Panc1 (cell line): ENCODE results near the gene CNTRL. TPM values are rescaled to one million over a fixed set of nuclear protein-coding genes. Genes with fewer than 3 reads are reported as not detected.

Experiments
- ATAC-seq: fragments of 200-7000 bp; cut with Tn5 transposase; 2 replicates; pipeline ENCODE4 v1.9.1; 2020; ENCODE audit warnings: mild to moderate bottlenecking, moderate library complexity
- BruUV-seq: library from RNA; stranded (reverse); fragments of 400-500 nt; replicated peaks from 2 replicates; lab custom pipeline; 2021; lab: Mats Ljungman, UMichigan
- CTCF ChIA-PET: fragments of 300-600 bp; sonication (Branson Sonifier 250); formaldehyde crosslinking; loops from one replicate; lab custom pipeline; 2022; ENCODE audit warnings: antibody characterized with exemption; lab: Charles Lee
- POLR2A ChIA-PET: fragments of 300-600 bp; sonication (Branson Sonifier 250); formaldehyde crosslinking; loops from one replicate; lab custom pipeline; 2022; ENCODE audit warnings: antibody characterized with exemption; lab: Charles Lee
- DNase-seq: peaks from one replicate; pipeline ENCODE4 v3.0.0-alpha.2; 2010; ENCODE audit warnings: low read depth, low spot score
- H3K27ac ChIP-seq: 2 replicates; pipeline ENCODE4 v1.5.1; 2011; ENCODE audit warnings: mild to moderate bottlenecking, low read length, inconsistent platforms
- H3K27me3 ChIP-seq: fragments of 200-500 bp; sonication (Bioruptor generic); 2 replicates; pipeline ENCODE4 v1.6.0; 2014; ENCODE audit warnings: low read length, inconsistent platforms; ENCODE audit not compliant: control insufficient read depth, insufficient read depth
- H3K36me3 ChIP-seq: fragments of 200-500 bp; sonication (Bioruptor generic); 2 replicates; pipeline ENCODE4 v1.5.1; 2014; ENCODE audit warnings: inconsistent platforms, mild to moderate bottlenecking, low read length, moderate library complexity; ENCODE audit not compliant: control insufficient read depth, insufficient read depth
- H3K4me1 ChIP-seq: 2 replicates; pipeline ENCODE4 v1.5.1; 2011; ENCODE audit warnings: inconsistent platforms, mild to moderate bottlenecking, low read length, moderate library complexity; ENCODE audit not compliant: control insufficient read depth, insufficient read depth
- H3K4me3 ChIP-seq, 2 experiments: 2 replicates each; pipeline ENCODE4 v1.5.1; 2011 to 2012; ENCODE audit warnings: low read depth in 2 of 2, low read length in 2 of 2, mild to moderate bottlenecking in 2 of 2, inconsistent platforms in 1 of 2, moderate library complexity in 1 of 2
- H3K9me3 ChIP-seq: fragments of 200-500 bp; sonication (Bioruptor generic); 2 replicates; pipeline ENCODE4 v1.5.1; 2014; ENCODE audit warnings: low read depth, mild to moderate bottlenecking, inconsistent platforms, low read length, moderate library complexity; ENCODE audit not compliant: control insufficient read depth, insufficient read depth
- POLR2AphosphoS5 ChIP-seq: IDR thresholded peaks from 2 replicates; pipeline ENCODE4 v1.6.1; 2012; ENCODE audit warnings: mild to moderate bottlenecking, low read depth, low read length, moderate library complexity
- SIN3A ChIP-seq: IDR thresholded peaks from 2 replicates; pipeline ENCODE4 v1.6.1; 2012; ENCODE audit warnings: low read depth, mild to moderate bottlenecking, low read length, moderate library complexity, borderline replicate concordance; ENCODE audit not compliant: insufficient read depth
- TCF7L2 ChIP-seq: IDR thresholded peaks from 2 replicates; pipeline ENCODE4 v1.6.1; 2011; ENCODE audit warnings: mild to moderate bottlenecking, low read depth, low read length, inconsistent platforms
- in situ Hi-C: cut with HindIII; loops from 2 replicates; pipeline ENCODE4 v1.10.0; 2016; ENCODE audit warnings: low sequenced_read_pairs, low pct_unique_long_range_greater_than_20kb
- intact Hi-C: fragments of 100-400 bp; cut with micrococcal nuclease; formaldehyde crosslinking; loops from one replicate; pipeline ENCODE4 v1.10.0; 2022; ENCODE audit not compliant: unreplicated experiment
- total RNA-seq: library from RNA; stranded (reverse); gene quantifications from one replicate; pipeline ENCODE4 v1.2.1, GENCODE V29; 2021; ENCODE audit not compliant: unreplicated experiment
- TF ChIP-seq, protein P1 (sequence below): fragments of 450-650 bp; IDR thresholded peaks from 2 replicates; pipeline ENCODE4 v1.5.1; 2017; ENCODE audit warnings: mild to moderate bottlenecking
- TF ChIP-seq, protein P2 (sequence below), 2 experiments: IDR thresholded peaks; 2 replicates each; pipeline ENCODE4 v1.6.1; 2011 to 2012; ENCODE audit warnings: low read depth in 2 of 2, control low read depth in 1 of 2, low read length in 1 of 2, mild to moderate bottlenecking in 1 of 2, moderate library complexity in 1 of 2; ENCODE audit not compliant: insufficient read depth in 1 of 2

Gene CNTRL
- total RNA-seq, 1 experiment from 2014 or later: 11.5 TPM

DNA sequence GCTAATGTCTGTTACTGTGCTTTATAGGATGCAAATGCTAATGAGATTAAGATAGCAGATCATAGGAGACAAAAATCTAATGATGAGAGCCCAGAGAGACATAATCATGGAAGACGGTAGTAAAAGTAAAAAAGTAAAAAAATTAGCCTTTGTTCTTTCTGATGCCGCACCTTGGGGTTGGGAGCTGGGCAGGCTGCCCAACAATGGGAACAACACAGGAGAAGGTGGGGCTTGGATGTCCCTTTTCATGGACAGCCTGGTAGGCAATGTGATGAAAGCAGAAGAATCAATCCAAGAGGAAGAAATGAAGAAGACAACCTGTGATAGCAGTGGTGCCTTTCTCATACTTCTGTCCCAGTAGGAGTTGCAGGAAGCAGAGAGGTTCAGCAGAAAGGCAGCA lies 69.7 kb downstream of the CNTRL start:
- H3K4me3 ChIP-seq: no peak overlapping the region
- H3K36me3 ChIP-seq: peaks cover 3% of the 10 kb centered on the region
- BruUV-seq: no TSS peak
- no peak overlapping the region for H3K27ac ChIP-seq
- ChIA-PET POLR2A (no interaction called here), CTCF (no interaction called here)
- ATAC-seq: no peak
- H3K9me3 ChIP-seq: no peaks in the 10 kb centered on the region
- in situ Hi-C loops: no loop called here
- no peaks in the 10 kb centered on the region for H3K4me1 ChIP-seq
- no peaks in the 10 kb centered on the region for H3K27me3 ChIP-seq
- intact Hi-C loops: no loop called here
- TF ChIP-seq, protein P1, sequence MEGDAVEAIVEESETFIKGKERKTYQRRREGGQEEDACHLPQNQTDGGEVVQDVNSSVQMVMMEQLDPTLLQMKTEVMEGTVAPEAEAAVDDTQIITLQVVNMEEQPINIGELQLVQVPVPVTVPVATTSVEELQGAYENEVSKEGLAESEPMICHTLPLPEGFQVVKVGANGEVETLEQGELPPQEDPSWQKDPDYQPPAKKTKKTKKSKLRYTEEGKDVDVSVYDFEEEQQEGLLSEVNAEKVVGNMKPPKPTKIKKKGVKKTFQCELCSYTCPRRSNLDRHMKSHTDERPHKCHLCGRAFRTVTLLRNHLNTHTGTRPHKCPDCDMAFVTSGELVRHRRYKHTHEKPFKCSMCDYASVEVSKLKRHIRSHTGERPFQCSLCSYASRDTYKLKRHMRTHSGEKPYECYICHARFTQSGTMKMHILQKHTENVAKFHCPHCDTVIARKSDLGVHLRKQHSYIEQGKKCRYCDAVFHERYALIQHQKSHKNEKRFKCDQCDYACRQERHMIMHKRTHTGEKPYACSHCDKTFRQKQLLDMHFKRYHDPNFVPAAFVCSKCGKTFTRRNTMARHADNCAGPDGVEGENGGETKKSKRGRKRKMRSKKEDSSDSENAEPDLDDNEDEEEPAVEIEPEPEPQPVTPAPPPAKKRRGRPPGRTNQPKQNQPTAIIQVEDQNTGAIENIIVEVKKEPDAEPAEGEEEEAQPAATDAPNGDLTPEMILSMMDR: no peak
- no peak for TF ChIP-seq SIN3A
- no peak for TF ChIP-seq TCF7L2
- TF ChIP-seq, protein P2, sequence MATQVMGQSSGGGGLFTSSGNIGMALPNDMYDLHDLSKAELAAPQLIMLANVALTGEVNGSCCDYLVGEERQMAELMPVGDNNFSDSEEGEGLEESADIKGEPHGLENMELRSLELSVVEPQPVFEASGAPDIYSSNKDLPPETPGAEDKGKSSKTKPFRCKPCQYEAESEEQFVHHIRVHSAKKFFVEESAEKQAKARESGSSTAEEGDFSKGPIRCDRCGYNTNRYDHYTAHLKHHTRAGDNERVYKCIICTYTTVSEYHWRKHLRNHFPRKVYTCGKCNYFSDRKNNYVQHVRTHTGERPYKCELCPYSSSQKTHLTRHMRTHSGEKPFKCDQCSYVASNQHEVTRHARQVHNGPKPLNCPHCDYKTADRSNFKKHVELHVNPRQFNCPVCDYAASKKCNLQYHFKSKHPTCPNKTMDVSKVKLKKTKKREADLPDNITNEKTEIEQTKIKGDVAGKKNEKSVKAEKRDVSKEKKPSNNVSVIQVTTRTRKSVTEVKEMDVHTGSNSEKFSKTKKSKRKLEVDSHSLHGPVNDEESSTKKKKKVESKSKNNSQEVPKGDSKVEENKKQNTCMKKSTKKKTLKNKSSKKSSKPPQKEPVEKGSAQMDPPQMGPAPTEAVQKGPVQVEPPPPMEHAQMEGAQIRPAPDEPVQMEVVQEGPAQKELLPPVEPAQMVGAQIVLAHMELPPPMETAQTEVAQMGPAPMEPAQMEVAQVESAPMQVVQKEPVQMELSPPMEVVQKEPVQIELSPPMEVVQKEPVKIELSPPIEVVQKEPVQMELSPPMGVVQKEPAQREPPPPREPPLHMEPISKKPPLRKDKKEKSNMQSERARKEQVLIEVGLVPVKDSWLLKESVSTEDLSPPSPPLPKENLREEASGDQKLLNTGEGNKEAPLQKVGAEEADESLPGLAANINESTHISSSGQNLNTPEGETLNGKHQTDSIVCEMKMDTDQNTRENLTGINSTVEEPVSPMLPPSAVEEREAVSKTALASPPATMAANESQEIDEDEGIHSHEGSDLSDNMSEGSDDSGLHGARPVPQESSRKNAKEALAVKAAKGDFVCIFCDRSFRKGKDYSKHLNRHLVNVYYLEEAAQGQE (IDR thresholded peaks at IDR 0.05; ENCODE audit: insufficient read depth in 1 of 2, low read depth in 2 of 2, low read length in 1 of 2): no peak
- no peak for TF ChIP-seq POLR2AphosphoS5
- no peak for DNase-seq

DNA sequence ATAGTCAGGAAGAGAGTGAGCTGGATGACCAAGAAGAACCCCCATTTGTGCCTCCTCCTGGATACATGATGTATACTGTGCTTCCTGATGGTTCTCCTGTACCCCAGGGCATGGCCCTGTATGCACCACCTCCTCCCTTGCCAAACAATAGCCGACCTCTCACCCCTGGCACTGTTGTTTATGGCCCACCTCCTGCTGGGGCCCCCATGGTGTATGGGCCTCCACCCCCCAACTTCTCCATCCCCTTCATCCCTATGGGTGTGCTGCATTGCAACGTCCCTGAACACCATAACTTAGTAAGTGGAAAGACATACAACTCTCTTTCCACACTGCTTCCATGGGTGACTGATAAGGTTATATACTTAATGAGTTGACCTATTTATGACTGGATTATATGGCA lies 75.4 kb downstream of the CNTRL start:
- Histone ChIP-seq H3K4me3 (no peak overlapping the region), H3K27ac (no peak overlapping the region), H3K36me3 (no peaks in the 10 kb centered on the region), H3K4me1 (no peaks in the 10 kb centered on the region), H3K27me3 (no peaks in the 10 kb centered on the region), H3K9me3 (no peaks in the 10 kb centered on the region)
- DNase-seq (no peak), ATAC-seq (no peak)
- in situ Hi-C loops (no loop called here), intact Hi-C loops (no loop called here)
- TF ChIP-seq, protein P2 (IDR thresholded peaks at IDR 0.05; ENCODE audit: insufficient read depth in 1 of 2, low read depth in 2 of 2, low read length in 1 of 2): no peak
- no peak for TF ChIP-seq TCF7L2
- ChIA-PET CTCF (no interaction called here), POLR2A (no interaction called here)
- no TSS peak for BruUV-seq
